NCI-H2081 (cell line): ENCODE data around the gene NR1D1.

Experiments used
- DNase-seq, 2 experiments: peaks; one replicate each; lab custom pipeline; 2025; lab: John Stamatoyannopoulos, UW

NR1D1 gene

GRCh38 chr17:40062329-40063186, 37.8 kb downstream of the NR1D1 start, which contains the start of gene THRA:
Gene THRA (plus strand): TSS chr17:40062965. CDS start chr17:40074489, 11,524 bp downstream.
- DNase-seq = peak; percentile 70 to 71

- DNase-seq = no peak
Measured at GRCh38 chr17:40061609-40062038, 38.8 kb downstream of the NR1D1 start.

GRCh38 chr17:40060887-40061608, 39.3 kb downstream of the NR1D1 start:
- no peak for DNase-seq

GRCh38 chr17:40059729-40060475, 40.5 kb downstream of the NR1D1 start:
- no peak for DNase-seq

- DNase-seq = no peak
Measured at GRCh38 chr17:40058865-40059264, 41.5 kb downstream of the NR1D1 start.

GRCh38 chr17:40058186-40058784, 42.1 kb downstream of the NR1D1 start:
- DNase-seq = no peak

GRCh38 chr17:40056379-40057015, 43.9 kb downstream of the NR1D1 start:
- DNase-seq = no peak
